ENCODE results near the gene CSNK1E.

- TF ChIP-seq EZH2 (IDR thresholded peaks at IDR 0.05; ENCODE audit: insufficient read depth, poor library complexity, severe bottlenecking) (no peak), EZH2phosphoT487 (IDR thresholded peaks at IDR 0.05; ENCODE audit: insufficient read depth, low read depth) (no peak)
These were observed 56.2 kb downstream of the CSNK1E start for GRCh38 chr22:38260761-38261681.

Measured in GM23248 (cell line).